Left ventricle myocardium superior (tissue), 1 donor: ENCODE results near the gene SURF1. TPM values are rescaled to one million over a fixed set of nuclear protein-coding genes. Genes with fewer than 3 reads are reported as not detected.
"Not testable (repeated sequence)": the region's sequence is repeated elsewhere in the genome, so short reads cannot be mapped to it uniquely, and the experiment has no call there.

Source experiments
- ATAC-seq: fragments of 200-7000 bp; cut with Tn5 transposase; one replicate; pipeline ENCODE4 v1.9.1; 2020; ENCODE audit warnings: mild to moderate bottlenecking, moderate library complexity
- DNase-seq: peaks from one replicate; pipeline ENCODE4 v3.0.0-alpha.2; 2020
- intact Hi-C: fragments of 100-400 bp; cut with micrococcal nuclease; formaldehyde crosslinking; loops from one replicate; pipeline ENCODE4 v1.11.0; 2022
- long read RNA-seq: library from polyadenylated mRNA; unstranded; transcript quantifications from one replicate; pipeline ENCODE4 v2.0.0, GENCODE V29; 2021
- total RNA-seq: library from RNA; stranded (reverse); fragmentation: NEBNext Ultra II Directional; extraction: Animal tissue kit (Norgen Biotek cat#: 25700); gene quantifications from one replicate; pipeline ENCODE4 v1.2.1, GENCODE V29; 2021
- donor health status: DM: no; HTN: yes; CAD: no; lungs with severe emphysema.

Gene SURF1, protein sequence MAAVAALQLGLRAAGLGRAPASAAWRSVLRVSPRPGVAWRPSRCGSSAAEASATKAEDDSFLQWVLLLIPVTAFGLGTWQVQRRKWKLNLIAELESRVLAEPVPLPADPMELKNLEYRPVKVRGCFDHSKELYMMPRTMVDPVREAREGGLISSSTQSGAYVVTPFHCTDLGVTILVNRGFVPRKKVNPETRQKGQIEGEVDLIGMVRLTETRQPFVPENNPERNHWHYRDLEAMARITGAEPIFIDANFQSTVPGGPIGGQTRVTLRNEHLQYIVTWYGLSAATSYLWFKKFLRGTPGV
- 64.3 TPM for total RNA-seq
- long read RNA-seq, transcript SURF1-204 (5 exons, 931 nt) = minor isoform, 30 of 144 reads
- long read RNA-seq, transcript SURF1-201 (9 exons, 1,093 nt) = major isoform, 103 of 144 reads
- long read RNA-seq, partial matches to known transcripts = 7 of 144 reads
- long read RNA-seq, other reads (novel, unspliced or antisense) = 2 of 144 reads

DNA sequence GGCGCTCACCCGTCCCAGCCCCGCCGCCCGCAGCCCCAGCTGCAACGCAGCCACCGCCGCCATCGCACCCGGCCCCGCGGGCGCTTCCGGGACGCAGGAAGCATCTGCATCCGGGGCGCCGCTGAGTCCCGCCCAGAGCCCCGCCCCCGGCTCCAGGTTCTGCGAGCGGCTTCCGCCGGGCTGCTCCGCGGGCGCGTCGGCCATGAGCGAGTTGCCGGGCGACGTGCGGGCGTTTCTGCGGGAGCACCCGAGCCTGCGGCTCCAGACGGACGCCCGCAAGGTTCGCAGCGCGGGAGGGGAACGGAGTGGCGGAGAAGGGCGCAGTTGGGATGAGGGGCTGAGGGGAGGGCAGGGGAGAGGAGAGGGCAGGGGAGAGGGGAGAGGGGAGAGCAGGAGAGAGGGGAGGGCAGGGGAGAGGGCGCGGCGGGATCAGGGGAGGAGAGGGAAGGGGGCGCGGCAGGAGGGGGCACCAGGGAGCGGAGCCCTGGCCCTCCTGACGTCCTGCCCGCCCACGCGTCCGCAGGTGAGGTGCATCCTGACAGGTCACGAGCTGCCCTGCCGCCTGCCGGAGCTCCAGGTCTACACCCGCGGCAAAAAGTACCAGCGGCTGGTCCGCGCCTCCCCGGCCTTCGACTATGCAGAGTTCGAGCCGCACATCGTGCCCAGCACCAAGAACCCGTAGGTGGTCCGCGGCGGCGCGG, at the start of gene SURF1, which contains the start of gene SURF2:
SURF1 (minus strand) TSS at position 97 of the 701 bp plus-strand sequence; CDS start at position 63, 34 bp downstream.
SURF2 (plus strand) TSS at position 160 of the 701 bp plus-strand sequence; CDS start at position 203, 43 bp downstream.
- intact Hi-C loops = no loop called here

GRCh38 chr9:133405508-133406438, 49.5 kb upstream of the SURF1 start:
- intact Hi-C loops = loop anchor here (10.0 kb wide), 2 partner anchors 79 to 319 kb away; no protein-coding TSS in a partner anchor
- DNase-seq (no peak), ATAC-seq (peak; percentile 50)

More for the DNA sequence above, at the start of gene SURF1, which contains the start of gene SURF2:
- ATAC-seq (peak; percentile 92), DNase-seq (peak; percentile 96)

DNA sequence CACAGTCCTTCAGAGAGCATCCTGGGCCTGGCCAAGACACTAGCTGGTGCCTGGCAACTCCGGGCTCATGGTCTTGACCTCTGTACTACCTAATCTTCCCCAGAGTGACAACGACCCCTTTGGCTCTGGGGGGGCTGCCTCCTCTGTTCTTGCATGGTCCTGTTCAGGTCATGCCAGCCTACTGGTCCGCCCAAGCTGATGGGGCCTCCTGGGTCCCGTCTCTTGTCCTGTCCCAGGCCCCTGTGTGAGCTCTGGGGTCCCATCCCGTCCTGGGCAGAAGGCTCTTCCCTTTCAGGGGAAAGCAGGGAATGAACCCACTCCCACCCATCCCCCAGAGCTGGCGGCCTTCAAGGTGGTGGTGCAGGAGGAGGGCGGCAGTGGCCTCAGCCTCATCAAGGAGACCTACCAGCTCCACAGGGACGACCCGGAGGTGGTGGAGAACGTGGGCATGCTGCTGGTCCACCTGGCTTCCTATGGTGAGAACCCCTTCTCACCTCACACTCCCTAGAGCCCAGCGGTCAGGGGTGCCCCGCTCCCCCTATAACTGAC, 48.2 kb upstream of the SURF1 start:
- intact Hi-C loops = loop anchor here (10.0 kb wide), 2 partner anchors 80 to 320 kb away; no protein-coding TSS in a partner anchor
- DNase-seq = no peak

DNA sequence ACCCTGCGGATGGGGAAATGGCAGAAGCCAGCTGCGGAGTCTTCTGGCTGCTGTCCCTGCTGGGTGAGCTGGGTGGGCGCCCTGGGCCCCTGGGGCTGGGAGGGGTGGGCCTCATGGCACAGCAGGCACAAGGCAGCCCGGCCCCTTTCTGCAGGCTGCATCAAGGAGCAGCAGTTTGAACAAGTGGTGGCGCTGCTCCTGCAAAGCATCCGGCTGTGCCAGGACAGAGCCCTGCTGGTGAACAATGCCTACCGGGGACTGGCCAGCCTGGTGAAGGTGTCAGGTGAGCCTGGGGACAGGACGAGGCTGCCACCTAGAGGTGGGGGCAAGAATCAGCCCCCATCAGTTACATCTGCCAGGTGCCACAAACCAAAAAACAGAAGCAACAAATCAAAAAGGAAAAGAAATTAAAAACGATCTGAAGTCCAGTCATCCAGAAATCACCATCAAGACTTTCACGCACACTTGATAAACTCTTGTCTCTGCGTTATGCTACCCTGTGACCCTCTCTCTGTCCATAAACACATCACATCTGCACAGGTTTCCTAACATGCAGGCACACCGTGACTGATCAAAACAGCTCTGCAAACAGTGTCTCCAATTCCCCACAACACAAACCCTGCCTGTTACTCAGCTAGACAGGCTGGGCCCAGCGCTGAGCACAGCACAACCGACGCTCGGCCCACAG, 47.6 kb upstream of the SURF1 start:
- ATAC-seq = no peak
- no peak for DNase-seq
- intact Hi-C loops = loop anchor here (10.0 kb wide), 2 partner anchors 81 to 321 kb away; no protein-coding TSS in a partner anchor

More for the DNA sequence above, 48.2 kb upstream of the SURF1 start:
- no peak for ATAC-seq

DNA sequence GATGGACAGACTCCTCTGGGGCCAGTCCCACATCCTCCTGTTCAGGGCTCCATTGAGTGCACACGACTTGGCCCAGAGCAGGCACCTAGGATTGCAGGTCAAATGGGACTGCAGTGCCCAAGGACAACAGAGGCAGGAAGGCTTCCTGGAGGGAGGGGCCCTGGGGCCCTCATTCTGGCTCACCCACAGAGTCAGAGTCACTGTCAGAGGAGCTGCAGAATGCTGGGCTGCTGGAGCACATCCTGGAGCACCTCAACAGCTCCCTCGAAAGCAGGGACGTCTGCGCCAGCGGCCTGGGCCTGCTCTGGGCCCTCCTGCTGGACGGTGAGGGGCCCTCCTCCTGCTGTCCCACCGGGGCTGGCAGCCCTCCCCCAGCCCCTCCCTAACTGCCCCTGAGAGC, 46.4 kb upstream of the SURF1 start:
- ATAC-seq = no peak
- DNase-seq = no peak
- intact Hi-C loops = loop anchor here (10.0 kb wide), 2 partner anchors 82 to 322 kb away; no protein-coding TSS in a partner anchor

GRCh38 chr9:133401588-133401987, 45.3 kb upstream of the SURF1 start:
- DNase-seq (no peak), ATAC-seq (no peak)
- intact Hi-C loops = loop anchor here (10.0 kb wide), 2 partner anchors 83 to 323 kb away; no protein-coding TSS in a partner anchor

GRCh38 chr9:133400292-133400691, 44.0 kb upstream of the SURF1 start:
- ATAC-seq (no peak), DNase-seq (no peak)
- intact Hi-C loops = loop anchor here (10.0 kb wide), 2 partner anchors 85 to 325 kb away; no protein-coding TSS in a partner anchor

GRCh38 chr9:133397895-133398294, 41.6 kb upstream of the SURF1 start:
- no peak for DNase-seq
- intact Hi-C loops = no loop called here
- no peak for ATAC-seq

DNA sequence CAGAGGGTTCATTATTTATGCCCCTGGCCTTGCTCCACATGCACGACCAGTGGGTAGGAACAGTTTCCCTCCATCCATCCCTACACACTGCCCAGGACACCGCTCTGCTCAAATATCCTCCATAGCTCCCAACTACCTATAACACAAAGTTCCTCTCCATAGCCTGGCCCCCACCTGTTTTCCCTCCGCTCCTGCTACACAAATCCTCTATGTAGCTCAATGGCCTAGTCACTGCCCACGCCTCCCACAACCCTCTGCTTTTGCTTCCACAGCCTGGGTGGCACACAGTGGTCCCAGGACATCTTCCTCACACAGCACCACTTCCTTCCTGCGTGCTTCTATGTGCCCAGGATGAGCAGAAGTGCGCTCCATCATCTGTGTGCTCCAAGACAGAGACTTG, 41.1 kb upstream of the SURF1 start:
- ATAC-seq (no peak), DNase-seq (no peak)
- intact Hi-C loops = no loop called here

GRCh38 chr9:133396952-133397351, 40.7 kb upstream of the SURF1 start:
- ATAC-seq = peak; percentile 15
- DNase-seq = no peak
- intact Hi-C loops = no loop called here

- intact Hi-C loops = no loop called here
- ATAC-seq (no peak), DNase-seq (no peak)
These were observed 38.5 kb upstream of the SURF1 start for GRCh38 chr9:133394687-133395271.

- DNase-seq = no peak
- intact Hi-C loops = no loop called here
- no peak for ATAC-seq
These were observed 37.1 kb upstream of the SURF1 start for GRCh38 chr9:133393399-133393798.

GRCh38 chr9:133392308-133392707, 36.0 kb upstream of the SURF1 start:
- ATAC-seq, intact Hi-C loops, DNase-seq: not testable (repeated sequence)

DNA sequence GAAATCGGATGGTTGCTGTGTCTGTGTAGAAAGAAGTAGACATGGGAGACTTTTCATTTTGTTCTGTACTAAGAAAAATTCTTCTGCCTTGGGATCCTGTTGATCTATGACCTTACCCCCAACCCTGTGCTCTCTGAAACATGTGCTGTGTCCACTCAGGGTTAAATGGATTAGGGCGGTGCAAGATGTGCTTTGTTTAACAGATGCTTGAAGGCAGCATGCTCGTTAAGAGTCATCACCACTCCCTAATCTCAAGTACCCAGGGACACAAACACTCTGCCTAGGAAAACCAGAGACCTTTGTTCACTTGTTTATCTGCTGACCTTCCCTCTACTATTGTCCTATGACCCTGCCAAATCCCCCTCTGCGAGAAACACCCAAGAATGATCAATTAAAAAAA, 35.2 kb upstream of the SURF1 start:
- DNase-seq, intact Hi-C loops, ATAC-seq: not testable (repeated sequence)

DNA sequence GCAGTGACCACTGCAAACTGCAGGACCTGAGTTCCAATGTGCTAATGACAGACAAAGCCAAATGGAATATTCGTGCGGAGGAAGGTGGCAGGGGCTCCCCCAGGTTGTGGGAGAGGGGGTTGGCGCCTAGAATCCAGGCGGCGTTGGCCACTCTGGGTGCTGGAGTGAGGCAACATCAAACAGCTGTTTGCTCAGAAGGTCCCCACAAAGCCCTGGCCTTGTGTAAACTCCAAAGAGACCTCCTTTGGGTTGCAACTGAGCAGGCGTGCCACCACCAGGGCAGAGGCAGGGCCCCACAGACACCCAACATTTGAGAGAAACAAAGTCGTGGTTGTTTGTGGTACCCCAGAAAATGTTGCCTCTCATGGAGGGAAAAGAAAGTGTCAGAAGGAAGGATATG, 34.4 kb upstream of the SURF1 start:
- DNase-seq (no peak), ATAC-seq (no peak)
- intact Hi-C loops = no loop called here

GRCh38 chr9:133389562-133389961, 33.3 kb upstream of the SURF1 start:
- DNase-seq (no peak), ATAC-seq (no peak)
- intact Hi-C loops = no loop called here

GRCh38 chr9:133389025-133389557, 32.8 kb upstream of the SURF1 start:
- ATAC-seq (no peak), DNase-seq (no peak)
- intact Hi-C loops = no loop called here
